ENCODE measurements around the gene CADM3. TPM values are rescaled to one million over a fixed set of nuclear protein-coding genes. Genes with fewer than 3 reads are reported as not detected.

The CADM3 gene
- total and polyA plus RNA-seq, 4 experiments from 2014 or later: not detected

DNA sequence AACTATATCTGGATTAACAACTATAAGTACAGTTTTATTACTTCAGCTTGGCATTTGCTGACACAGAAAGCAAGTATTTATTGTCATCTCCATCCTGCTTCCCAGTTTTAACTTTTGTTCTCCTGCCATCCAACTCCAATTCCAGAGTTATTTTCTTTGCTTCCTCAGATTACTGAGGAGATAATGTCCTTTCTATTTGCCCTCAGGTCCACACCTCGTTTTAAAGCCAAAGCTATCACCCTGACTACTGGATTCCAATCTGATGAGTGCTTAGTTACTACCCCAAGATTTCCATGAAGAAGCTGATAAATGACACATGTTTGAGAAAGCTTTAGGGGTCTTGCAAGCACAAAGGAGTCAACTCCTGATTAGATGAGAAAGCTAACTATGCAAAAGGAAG lies 58.5 kb downstream of the CADM3 start:
- H3K36me3 ChIP-seq (ENCODE audit: insufficient read depth, low read length): no peaks in the 10 kb centered on the region
- CTCF ChIA-PET (ENCODE audit: partially characterized antibody): interaction anchor here (0.5 to 1.1 kb wide), 2 partner anchors 15 to 1739 kb away, joined by 5 to 6 read pairs; no protein-coding TSS in a partner anchor
- H3K27ac ChIP-seq (ENCODE audit: low read depth, low read length): no peak overlapping the region
- H3K36me3 Mint-ChIP-seq: no peaks in the 10 kb centered on the region
- no peak overlapping the region for H3K27ac Mint-ChIP-seq
- H3K27me3 ChIP-seq (ENCODE audit: insufficient read depth, low read length): no peaks in the 10 kb centered on the region
- no peak overlapping the region for H3K4me3 ChIP-seq (ENCODE audit: low read length in 2 of 2)
- intact Hi-C loops (cut with micrococcal nuclease): no loop called here
- no peak overlapping the region for H3K4me3 Mint-ChIP-seq
- POLR2A ChIA-PET (ENCODE audit: partially characterized antibody): no interaction called here
- H3K9me3 ChIP-seq (ENCODE audit: control insufficient read depth in 1 of 2, low read length in 2 of 2): no peaks in the 10 kb centered on the region
- H3K27me3 Mint-ChIP-seq: peaks cover 17 to 19% of the 10 kb centered on the region in 2 donors
- DNase-seq: no peak
- H3K4me1 ChIP-seq (ENCODE audit: insufficient read depth, low read length): no peaks in the 10 kb centered on the region
- H3K9me3 Mint-ChIP-seq: peaks cover 0 to 3% (median 0%) of the 10 kb centered on the region in 8 donors
- H3K4me1 Mint-ChIP-seq: no peaks in the 10 kb centered on the region

DNA sequence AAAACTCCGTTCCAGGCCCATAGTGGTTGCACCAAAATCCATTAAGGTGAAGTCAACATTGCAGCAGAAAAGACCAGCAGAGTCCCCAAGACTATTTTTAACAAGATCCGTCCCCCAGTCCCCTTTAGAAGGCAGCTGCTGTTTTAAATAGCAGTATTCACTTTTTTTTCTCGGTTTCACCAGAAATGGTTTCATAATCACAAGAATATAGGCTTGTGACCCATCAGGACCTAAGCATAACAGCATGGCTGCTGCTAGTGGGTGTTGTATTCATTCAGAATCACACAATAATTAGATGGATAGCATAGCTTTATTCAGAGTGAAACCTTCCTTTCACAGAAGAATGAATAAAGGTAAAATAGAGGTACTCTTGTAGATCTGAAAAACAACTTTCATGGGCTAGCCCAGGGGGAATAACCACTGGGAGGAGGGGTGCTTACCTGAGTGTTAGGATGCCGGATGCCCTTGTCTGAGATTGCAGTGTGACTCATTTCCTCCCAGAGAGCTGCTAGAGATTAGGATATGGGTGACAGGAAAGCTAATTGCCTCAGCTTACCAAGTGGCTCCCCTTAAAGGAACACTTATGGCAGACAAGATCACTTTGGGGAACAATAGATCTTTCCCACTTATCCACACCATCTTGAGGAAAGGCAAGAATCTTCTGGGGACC lies 68.3 kb downstream of the CADM3 start:
- ChIA-PET POLR2A (ENCODE audit: partially characterized antibody) (no interaction called here), CTCF (ENCODE audit: partially characterized antibody) (interaction anchor here (1.0 to 2.5 kb wide), 3 partner anchors 26 to 33 kb away, joined by 3 to 7 read pairs (median 4); no protein-coding TSS in a partner anchor)
- Histone ChIP-seq H3K27ac (ENCODE audit: low read depth, low read length) (no peak overlapping the region), H3K9me3 (ENCODE audit: control insufficient read depth in 1 of 2, low read length in 2 of 2) (no peaks in the 10 kb centered on the region), H3K4me1 (ENCODE audit: insufficient read depth, low read length) (no peaks in the 10 kb centered on the region), H3K36me3 (ENCODE audit: insufficient read depth, low read length) (no peaks in the 10 kb centered on the region), H3K4me3 (ENCODE audit: low read length in 2 of 2) (no peak overlapping the region), H3K27me3 (ENCODE audit: insufficient read depth, low read length) (no peaks in the 10 kb centered on the region)
- peaks cover 13 to 17% of the 10 kb centered on the region in 2 donors for H3K27me3 Mint-ChIP-seq
- H3K9me3 Mint-ChIP-seq: peaks cover 2 to 10% (median 6%) of the 10 kb centered on the region in 8 donors
- no peak overlapping the region for H3K27ac Mint-ChIP-seq
- DNase-seq: no peak
- intact Hi-C loops (cut with micrococcal nuclease): no loop called here
- H3K36me3 Mint-ChIP-seq: no peaks in the 10 kb centered on the region
- H3K4me3 Mint-ChIP-seq: no peak overlapping the region
- peaks cover 0 to 16% (median 1%) of the 10 kb centered on the region in 4 donors for H3K4me1 Mint-ChIP-seq

DNA sequence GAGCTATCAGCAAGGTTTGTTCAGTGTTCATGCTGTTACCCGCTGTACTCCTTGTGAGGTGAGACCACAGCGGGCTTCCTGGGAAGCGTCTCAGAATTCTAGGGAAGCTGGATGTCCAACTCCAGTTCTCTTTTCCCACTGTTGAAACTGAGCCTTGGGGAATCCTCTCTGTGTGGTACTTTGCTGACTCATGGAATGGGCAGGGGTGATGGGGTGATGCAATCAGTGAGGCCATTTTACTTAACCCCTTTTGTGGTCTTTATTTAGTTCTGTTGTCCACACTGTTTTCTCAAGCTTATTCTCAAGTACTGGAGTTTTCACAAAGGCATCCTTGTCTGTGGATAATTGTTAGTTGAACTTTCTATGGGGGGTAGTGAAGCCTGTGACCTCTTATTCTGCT lies 75.9 kb downstream of the CADM3 start:
- Mint-ChIP-seq H3K27ac (no peak overlapping the region), H3K27me3 (peaks cover 13 to 23% of the 10 kb centered on the region in 2 donors), H3K36me3 (peaks cover 0 to 4% of the 10 kb centered on the region in 2 donors), H3K4me1 (no peaks in the 10 kb centered on the region), H3K4me3 (no peak overlapping the region), H3K9me3 (peaks cover 3 to 27% (median 15%) of the 10 kb centered on the region in 8 donors)
- no peaks in the 10 kb centered on the region for H3K9me3 ChIP-seq (ENCODE audit: control insufficient read depth in 1 of 2, low read length in 2 of 2)
- H3K27ac ChIP-seq (ENCODE audit: low read depth, low read length): no peak overlapping the region
- no peaks in the 10 kb centered on the region for H3K4me1 ChIP-seq (ENCODE audit: insufficient read depth, low read length)
- ChIA-PET POLR2A (ENCODE audit: partially characterized antibody) (no interaction called here), CTCF (ENCODE audit: partially characterized antibody) (no interaction called here)
- no peak overlapping the region for H3K4me3 ChIP-seq (ENCODE audit: low read length in 2 of 2)
- intact Hi-C loops (cut with micrococcal nuclease): no loop called here
- DNase-seq: no peak
- no peaks in the 10 kb centered on the region for H3K27me3 ChIP-seq (ENCODE audit: insufficient read depth, low read length)
- no peaks in the 10 kb centered on the region for H3K36me3 ChIP-seq (ENCODE audit: insufficient read depth, low read length)

DNA sequence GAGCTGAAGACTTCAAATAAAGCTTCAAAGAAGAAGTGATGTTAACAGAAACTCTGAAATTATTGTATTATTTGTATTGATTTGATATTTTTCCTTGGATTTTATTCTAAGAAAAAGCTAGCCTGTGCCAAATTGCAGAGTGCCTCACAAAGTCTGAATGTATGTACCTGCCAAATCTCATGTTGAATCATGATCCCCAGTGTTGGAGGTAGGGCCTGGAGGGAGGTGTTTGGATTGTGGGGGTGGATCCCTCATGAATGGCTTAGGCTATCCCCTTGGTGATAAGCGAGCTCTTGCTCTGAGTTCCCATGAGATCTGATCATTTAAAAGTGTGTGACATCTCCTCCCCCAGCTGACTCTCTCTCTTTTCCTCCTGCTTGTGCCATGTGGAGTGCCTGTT lies 76.9 kb downstream of the CADM3 start:
- H3K4me3 Mint-ChIP-seq: no peak overlapping the region
- H3K27ac ChIP-seq (ENCODE audit: low read depth, low read length): no peak overlapping the region
- POLR2A ChIA-PET (ENCODE audit: partially characterized antibody): no interaction called here

DNA sequence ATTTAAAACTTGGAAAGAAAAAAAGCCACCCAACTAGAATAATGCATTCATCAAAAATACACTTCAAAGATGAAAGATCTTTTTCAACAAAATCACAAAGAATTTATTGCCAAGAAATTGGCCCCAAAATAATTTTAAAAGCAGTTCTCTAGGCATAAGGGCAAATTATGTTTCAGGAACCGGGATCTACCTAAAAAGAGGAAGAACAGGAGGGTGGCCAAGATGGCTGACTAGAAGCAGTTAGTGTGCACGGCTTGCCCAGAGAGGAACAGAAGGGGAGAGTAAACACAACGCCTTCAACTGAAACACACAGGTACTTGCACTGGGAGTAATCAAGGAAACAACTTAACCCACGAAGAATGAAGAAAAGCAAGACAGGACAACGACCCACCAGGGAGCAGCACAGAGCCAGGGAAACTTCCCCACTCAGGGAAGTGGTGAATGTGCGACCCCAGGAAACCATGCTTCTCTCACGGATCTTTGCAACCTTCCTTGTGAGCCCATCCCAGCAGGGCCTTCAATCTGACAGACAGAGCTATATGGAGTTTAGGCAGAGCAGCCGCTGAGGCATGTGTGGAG lies 79.3 kb downstream of the CADM3 start:
- Mint-ChIP-seq H3K27me3 (peaks cover 16 to 19% of the 10 kb centered on the region in 2 donors), H3K9me3 (peaks cover 3 to 21% (median 11%) of the 10 kb centered on the region in 8 donors), H3K27ac (no peak overlapping the region), H3K4me1 (no peaks in the 10 kb centered on the region), H3K36me3 (peaks cover 0 to 4% of the 10 kb centered on the region in 2 donors), H3K4me3 (no peak overlapping the region)
- DNase-seq: no peak
- POLR2A ChIA-PET (ENCODE audit: partially characterized antibody): no interaction called here
- Histone ChIP-seq H3K4me3 (ENCODE audit: low read length in 2 of 2) (no peak overlapping the region), H3K27me3 (ENCODE audit: insufficient read depth, low read length) (no peaks in the 10 kb centered on the region), H3K4me1 (ENCODE audit: insufficient read depth, low read length) (no peaks in the 10 kb centered on the region), H3K9me3 (ENCODE audit: control insufficient read depth in 1 of 2, low read length in 2 of 2) (no peaks in the 10 kb centered on the region), H3K27ac (ENCODE audit: low read depth, low read length) (no peak overlapping the region), H3K36me3 (ENCODE audit: insufficient read depth, low read length) (no peaks in the 10 kb centered on the region)
- CTCF ChIA-PET (ENCODE audit: partially characterized antibody): no interaction called here
- intact Hi-C loops (cut with micrococcal nuclease): no loop called here

More for the DNA sequence above, 76.9 kb downstream of the CADM3 start:
- H3K4me1 ChIP-seq (ENCODE audit: insufficient read depth, low read length): no peaks in the 10 kb centered on the region
- Mint-ChIP-seq H3K36me3 (peaks cover 0 to 4% of the 10 kb centered on the region in 2 donors), H3K9me3 (peaks cover 3 to 24% (median 11%) of the 10 kb centered on the region in 8 donors), H3K4me1 (no peaks in the 10 kb centered on the region), H3K27me3 (peaks cover 14 to 23% of the 10 kb centered on the region in 2 donors), H3K27ac (no peak overlapping the region)
- intact Hi-C loops (cut with micrococcal nuclease): no loop called here
- CTCF ChIA-PET (ENCODE audit: partially characterized antibody): interaction anchor here (0.7 to 1.7 kb wide), 2 partner anchors 35 to 38 kb away, joined by 3 to 5 read pairs; no protein-coding TSS in a partner anchor
- no peak for DNase-seq
- H3K27me3 ChIP-seq (ENCODE audit: insufficient read depth, low read length): no peaks in the 10 kb centered on the region
- H3K4me3 ChIP-seq (ENCODE audit: low read length in 2 of 2): no peak overlapping the region
- no peaks in the 10 kb centered on the region for H3K36me3 ChIP-seq (ENCODE audit: insufficient read depth, low read length)
- H3K9me3 ChIP-seq (ENCODE audit: control insufficient read depth in 1 of 2, low read length in 2 of 2): no peaks in the 10 kb centered on the region

Other genes starting within 250 kb of the CADM3 start
- gene PYHIN1, start 240.1 kb upstream of the CADM3 start, total RNA-seq: 10 to 100 TPM; 83.6 to 93.8 TPM
- gene PYHIN1, start 240.1 kb upstream of the CADM3 start, polyA plus RNA-seq: 10 to 100 TPM; 41.9 to 58.0 TPM
- 100 to 1,000 TPM; 160 to 162 TPM for gene IFI16, start 161.7 kb upstream of the CADM3 start, total RNA-seq
- gene IFI16, start 161.7 kb upstream of the CADM3 start, polyA plus RNA-seq: 100 to 1,000 TPM in 1 of 2 donors, 10 to 100 TPM in 1; 53.2 to 131 TPM
- 1 to 10 TPM; 7.8 to 8.1 TPM for gene AIM2, start 94.8 kb upstream of the CADM3 start, total RNA-seq
- gene AIM2, start 94.8 kb upstream of the CADM3 start, polyA plus RNA-seq: 1 to 10 TPM; 2.9 to 8.0 TPM
- gene ACKR1, start 33.3 kb downstream of the CADM3 start, total RNA-seq: not detected
- not detected for gene ACKR1, start 33.3 kb downstream of the CADM3 start, polyA plus RNA-seq
- gene FCER1A, start 130.7 kb downstream of the CADM3 start, total RNA-seq: not detected
- under 1 TPM in 1 of 2 donors, not detected in 1; 0.28 TPM for gene FCER1A, start 130.7 kb downstream of the CADM3 start, polyA plus RNA-seq

All from CD4-positive, alpha-beta memory T cell (primary cell).